Measurements from ENCODE around the gene GPRC5C.
"Not testable (repeated sequence)": the region's sequence is repeated elsewhere in the genome, so short reads cannot be mapped to it uniquely, and the experiment has no call there.

The GPRC5C gene

DNA sequence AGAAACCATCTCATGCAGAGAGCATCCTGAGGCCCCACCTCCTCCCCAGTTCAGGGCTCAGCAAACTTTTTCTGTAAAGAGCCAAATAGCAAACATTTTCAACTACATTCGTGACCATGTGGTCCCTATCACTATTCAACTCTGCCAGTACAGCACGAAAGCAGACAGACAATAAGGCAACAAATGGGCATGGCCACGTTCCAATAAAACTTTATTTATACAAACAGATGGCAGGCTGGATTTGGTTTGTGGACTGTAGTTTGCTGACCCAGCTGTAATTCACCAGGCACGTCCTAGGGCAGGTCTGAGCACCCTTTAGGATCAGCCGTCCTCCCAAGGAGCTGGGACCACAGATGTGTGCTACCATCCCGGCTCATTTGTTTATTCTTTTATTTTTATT is 27.1 kb upstream of the GPRC5C start:
- in situ Hi-C loops (cut with HindIII; ENCODE audit: low sequenced_read_pairs) = no loop called here

DNA sequence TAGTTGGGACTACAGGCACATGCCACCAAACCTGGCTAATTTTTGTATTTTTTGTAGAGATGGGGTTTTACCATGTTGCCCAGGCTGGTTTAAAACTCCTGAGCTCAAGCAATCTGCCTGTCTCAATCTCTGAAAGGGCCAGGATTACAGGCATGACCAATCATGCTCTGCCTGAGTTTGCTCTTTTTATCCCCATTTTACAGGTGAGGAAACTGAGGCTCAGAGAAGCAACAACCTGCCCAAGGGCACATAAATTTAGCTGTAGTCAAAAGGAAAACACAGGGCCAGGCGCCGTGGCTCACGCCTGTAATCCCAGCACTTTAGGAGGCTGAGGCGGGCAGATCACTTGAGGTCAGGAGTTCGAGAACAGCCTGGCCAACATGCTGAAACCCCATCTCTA is 26.6 kb upstream of the GPRC5C start:
- in situ Hi-C loops (cut with HindIII; ENCODE audit: low sequenced_read_pairs) = not testable (repeated sequence)

GRCh38 chr17:74407384-74407783 is 24.5 kb upstream of the GPRC5C start:
- in situ Hi-C loops (cut with HindIII; ENCODE audit: low sequenced_read_pairs) = no loop called here

GRCh38 chr17:74408262-74408661 is 23.6 kb upstream of the GPRC5C start:
- in situ Hi-C loops (cut with HindIII; ENCODE audit: low sequenced_read_pairs) = no loop called here

DNA sequence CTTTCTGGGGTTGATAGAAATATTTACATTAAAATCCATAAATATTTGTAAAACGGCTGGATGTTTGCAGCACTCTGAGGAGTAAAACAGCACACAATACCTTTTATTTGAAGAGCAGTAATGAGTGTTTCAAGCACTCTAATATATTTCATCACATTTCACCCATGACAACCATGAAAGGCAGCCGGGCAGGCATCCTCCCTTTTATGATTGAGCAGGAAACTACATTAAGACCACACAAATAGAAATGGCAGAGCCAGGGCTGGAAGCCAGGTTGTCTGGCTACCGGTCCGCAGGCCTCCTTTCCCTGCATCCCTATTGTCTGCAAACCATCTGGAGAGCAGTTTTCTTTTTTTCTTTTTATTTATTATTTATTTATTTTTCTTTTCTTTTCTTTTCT is 23.1 kb upstream of the GPRC5C start:
- in situ Hi-C loops (cut with HindIII; ENCODE audit: low sequenced_read_pairs) = no loop called here

DNA sequence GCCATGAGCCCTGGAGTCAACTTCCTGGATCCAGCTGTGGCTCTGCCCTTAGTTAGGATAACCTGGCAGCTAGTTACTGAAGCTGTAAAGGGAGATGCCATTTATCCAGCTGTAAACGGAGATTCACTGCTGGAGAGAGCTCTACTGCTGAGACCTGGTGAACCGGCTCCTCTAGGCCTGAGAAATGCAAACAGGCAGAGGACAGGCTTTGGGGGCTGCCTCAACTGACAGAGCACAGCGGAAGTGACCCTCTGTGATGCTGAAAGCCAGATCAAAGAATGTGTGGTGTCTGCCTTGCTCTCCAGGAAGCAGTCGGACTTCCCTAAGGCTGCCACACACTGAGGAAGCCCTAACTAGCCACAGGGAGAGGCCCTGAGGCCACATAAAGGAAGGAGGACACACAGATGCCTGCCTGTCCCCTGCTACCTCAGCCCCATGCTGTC is 21.9 kb upstream of the GPRC5C start:
- in situ Hi-C loops (cut with HindIII; ENCODE audit: low sequenced_read_pairs) = no loop called here

DNA sequence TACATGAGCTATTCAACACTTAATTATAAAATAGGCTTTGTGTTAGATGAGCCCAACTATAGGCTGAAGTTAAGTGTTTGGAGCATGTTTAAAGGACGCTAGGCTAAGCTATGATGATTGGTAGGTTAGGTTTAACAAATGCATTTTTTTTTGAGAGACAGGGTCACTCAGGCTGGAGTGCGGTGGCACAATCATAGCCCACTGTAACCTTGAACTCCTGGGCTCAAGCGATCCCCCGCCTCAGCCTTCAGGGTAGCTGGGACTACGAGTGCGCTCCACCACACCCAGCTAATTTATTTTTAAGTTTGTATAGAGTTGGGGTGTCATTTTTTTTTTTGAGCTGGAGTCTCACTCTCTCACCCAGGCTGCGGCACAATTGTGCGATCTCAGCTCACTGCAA is 19.3 kb upstream of the GPRC5C start:
- in situ Hi-C loops (cut with HindIII; ENCODE audit: low sequenced_read_pairs) = no loop called here

- in situ Hi-C loops (cut with HindIII; ENCODE audit: low sequenced_read_pairs) = no loop called here
These were observed 18.4 kb upstream of the GPRC5C start for GRCh38 chr17:74413491-74413890.

- in situ Hi-C loops (cut with HindIII; ENCODE audit: low sequenced_read_pairs) = no loop called here
These were observed 17.4 kb upstream of the GPRC5C start for GRCh38 chr17:74414510-74414909.

- in situ Hi-C loops (cut with HindIII; ENCODE audit: low sequenced_read_pairs) = no loop called here
These were observed 16.1 kb upstream of the GPRC5C start for GRCh38 chr17:74415608-74416396.

DNA sequence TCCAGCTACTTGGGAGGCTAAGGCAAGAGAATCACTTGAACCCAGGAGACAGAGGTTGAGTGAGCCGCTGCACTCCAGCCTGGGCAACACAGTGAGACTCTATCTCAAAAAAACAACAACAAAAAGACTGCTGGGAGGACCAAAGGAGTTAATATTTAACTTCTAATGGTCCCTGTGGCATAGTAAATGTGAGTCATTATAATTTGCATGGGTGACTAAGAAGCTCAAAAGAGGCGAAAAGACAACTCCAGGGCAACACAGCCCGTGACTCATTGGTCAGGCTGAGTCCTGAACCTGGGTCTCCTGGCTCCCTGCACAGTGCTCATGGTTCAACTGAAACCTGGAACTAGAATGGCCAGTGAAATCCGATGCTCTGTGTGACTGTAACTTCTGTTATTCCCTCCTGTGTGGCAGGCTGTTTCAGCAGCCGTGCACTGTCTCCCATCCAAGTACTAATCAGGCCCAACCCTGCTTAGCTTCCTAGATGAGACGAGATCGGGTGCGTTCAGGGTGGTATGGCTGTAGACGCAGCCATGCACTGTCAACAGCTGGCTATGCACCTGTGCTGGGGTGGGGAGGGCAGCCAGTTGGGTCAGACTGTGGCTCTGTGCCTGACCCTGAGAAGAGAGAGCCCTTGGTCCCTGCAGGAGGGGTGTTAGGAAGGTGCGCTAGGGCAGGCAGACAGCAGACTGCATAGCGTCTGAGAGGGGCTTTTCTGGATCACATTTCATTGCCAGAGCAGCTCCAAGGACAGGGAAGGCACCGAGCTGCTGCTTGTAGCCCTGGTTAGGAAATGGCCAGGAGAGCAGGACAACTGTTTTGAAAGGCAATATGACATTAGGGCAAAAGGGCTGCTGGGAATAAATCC is 14.5 kb upstream of the GPRC5C start:
- in situ Hi-C loops (cut with HindIII; ENCODE audit: low sequenced_read_pairs) = no loop called here

GRCh38 chr17:74419928-74420411 is 11.9 kb upstream of the GPRC5C start:
- in situ Hi-C loops (cut with HindIII; ENCODE audit: low sequenced_read_pairs) = no loop called here

GRCh38 chr17:74424117-74424516 is 7.8 kb upstream of the GPRC5C start:
- in situ Hi-C loops (cut with HindIII; ENCODE audit: low sequenced_read_pairs) = no loop called here

DNA sequence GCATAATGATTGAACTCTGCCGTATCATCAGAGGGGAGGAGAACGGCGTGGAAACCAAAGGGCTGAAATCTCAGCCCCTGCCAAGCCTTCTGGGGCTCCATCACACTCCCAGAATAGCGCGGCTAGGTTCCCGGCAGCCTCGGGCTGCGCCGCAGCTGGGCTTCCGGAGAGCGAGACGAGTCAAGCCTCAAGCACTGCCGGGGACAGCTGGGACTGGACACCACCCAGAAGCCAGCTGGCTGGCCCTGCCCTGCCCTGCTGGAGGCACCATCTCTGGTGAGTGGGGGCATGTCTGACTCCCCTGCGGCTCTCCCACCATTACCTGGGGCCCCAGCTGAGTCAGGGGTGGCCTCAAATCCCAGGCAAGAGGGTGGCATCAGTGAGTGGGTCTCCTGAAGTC is 7.2 kb upstream of the GPRC5C start:
- in situ Hi-C loops (cut with HindIII; ENCODE audit: low sequenced_read_pairs) = no loop called here

DNA sequence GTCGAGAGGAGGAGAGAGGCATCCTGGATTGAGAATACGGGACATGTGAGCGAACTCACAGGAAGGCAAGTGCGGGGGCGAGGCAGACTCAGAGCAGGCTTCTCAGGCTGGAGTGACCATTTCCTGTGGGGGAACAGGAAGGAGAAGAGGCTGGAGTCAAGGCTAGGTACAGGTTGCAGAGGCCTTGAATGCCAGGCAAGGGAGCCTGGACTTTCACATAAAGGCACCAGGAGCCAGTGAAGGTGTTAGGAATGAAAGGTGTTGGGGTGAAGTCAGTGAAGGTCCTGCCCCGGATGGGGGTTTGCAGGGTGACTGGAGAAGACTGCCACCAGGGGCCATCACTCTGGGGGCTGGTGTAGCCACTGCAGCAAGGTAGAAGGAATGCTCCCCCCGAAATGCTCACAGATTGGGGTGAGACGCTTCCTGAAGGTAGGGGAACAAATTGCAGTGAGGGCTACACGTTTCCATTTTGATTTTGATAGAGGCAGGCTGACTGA is 5.3 kb upstream of the GPRC5C start:
- in situ Hi-C loops (cut with HindIII; ENCODE audit: low sequenced_read_pairs) = no loop called here

DNA sequence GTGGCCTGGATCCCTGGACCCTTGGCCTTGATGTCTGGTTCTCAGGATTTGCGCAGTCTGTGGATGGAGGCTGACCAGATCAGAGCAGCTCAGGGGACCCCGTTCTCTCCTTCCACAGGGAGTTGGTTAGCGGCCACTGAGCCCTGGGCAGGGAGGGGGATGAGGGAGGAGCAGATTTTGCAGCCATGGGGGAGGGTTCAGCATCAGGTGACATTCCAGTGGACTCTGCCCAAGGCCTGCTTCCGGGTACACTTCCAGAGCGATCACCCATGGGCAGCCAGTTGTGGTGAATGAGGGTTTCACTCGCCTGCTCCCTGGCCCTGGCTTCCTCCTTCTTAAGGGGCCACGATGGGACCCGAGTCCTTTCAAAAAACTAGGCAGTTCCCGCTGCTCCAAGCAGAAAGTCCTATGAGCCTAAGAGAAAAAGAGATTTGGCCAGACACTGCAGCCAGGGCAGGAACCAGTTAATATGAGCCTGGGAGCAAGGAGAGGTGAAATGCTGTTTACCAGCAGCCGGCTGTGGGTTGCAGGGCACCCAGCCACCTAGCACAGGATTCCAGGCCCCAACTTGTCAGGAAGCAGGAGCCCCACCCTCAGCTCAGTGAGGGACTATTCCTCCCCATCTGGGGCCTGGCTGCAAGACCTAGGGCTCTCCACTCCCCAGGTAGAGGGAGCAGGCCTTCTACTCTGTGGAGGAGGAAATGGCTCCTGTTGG is 4.7 kb upstream of the GPRC5C start:
- in situ Hi-C loops (cut with HindIII; ENCODE audit: low sequenced_read_pairs) = no loop called here

DNA sequence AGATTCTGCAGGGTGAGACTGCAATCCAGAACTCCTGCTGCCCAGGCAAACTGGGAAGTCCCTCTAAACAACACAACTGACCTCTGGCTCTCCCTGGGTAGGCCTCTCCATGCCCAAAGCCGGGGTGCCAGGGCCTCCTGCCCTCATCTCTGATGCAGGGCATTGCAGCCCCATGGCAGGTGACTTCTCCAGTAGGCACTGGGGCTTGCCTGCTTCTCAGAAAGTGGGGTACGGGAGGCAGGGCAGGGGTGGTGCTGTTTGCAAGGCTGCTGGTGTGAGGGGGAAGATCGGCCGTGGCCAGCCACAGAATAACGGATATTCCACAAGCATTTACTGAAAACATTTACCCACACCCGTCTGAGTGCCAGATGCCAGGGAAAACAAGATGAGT is 4.1 kb upstream of the GPRC5C start:
- in situ Hi-C loops (cut with HindIII; ENCODE audit: low sequenced_read_pairs) = no loop called here

DNA sequence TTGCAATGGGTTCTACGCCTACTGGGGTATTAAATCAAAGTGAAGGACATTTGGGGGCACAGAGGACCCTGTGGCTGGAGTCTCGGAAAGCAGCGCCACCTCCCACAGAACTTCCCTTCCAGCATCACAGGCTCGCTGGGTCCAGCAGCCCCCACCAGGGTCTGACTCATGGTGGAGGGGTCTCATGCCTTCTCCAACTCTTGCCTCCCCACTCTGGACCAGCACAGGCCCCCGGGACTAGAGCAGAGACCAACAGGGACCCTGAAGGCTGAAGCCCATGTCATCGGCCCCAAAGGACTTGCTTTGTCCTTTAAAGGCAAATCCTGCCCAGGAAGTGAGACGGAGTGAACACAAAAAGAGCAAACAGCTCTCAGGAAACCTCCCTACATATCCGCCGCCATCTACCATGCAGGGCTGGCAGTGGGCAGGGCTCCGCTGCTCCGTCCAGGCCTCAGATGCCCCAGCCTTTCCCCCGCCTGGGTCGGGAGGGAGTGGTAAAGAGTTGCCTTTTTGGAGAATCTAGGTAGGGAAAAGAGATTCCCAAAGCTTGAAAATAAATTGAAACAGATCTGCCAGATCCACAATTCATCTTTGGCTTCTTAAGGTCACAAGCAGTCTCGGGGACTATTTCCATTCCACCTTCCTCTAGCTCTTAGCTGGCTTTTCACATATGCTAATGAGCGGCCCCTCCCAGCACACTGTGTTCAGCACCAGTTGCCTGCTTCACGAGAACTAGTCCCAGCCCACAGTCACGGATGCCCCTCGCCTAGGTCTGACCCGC is 2.1 kb upstream of the GPRC5C start:
- in situ Hi-C loops (cut with HindIII; ENCODE audit: low sequenced_read_pairs) = no loop called here

GRCh38 chr17:74430385-74430705 is 1.5 kb upstream of the GPRC5C start:
- in situ Hi-C loops (cut with HindIII; ENCODE audit: low sequenced_read_pairs) = no loop called here

- in situ Hi-C loops (cut with HindIII; ENCODE audit: low sequenced_read_pairs) = no loop called here
These were observed 951 bp upstream of the GPRC5C start for GRCh38 chr17:74430706-74431567.
